GM12878 (cell line): Measurements from ENCODE around the gene BCAT1. TPM values are rescaled to one million over a fixed set of nuclear protein-coding genes. Genes with fewer than 3 reads are reported as not detected.

Source experiments
- ATF3 ChIP-seq: IDR thresholded peaks from 2 replicates; pipeline ENCODE4 v1.6.1; 2011; ENCODE audit warnings: low read depth, mild to moderate bottlenecking, low read length, moderate library complexity, borderline replicate concordance; ENCODE audit errors: extremely low read depth
- ATF7 ChIP-seq: fragments of 450-650 bp; IDR thresholded peaks from 2 replicates; pipeline ENCODE4 v1.6.1; 2016; ENCODE audit warnings: low read depth, mild to moderate bottlenecking
- EGR1 ChIP-seq, 2 experiments: IDR thresholded peaks; 1 replicate in 1 of 2; 2 replicates in 1 of 2; pipeline ENCODE4 v1.6.1; 2011 to 2012; ENCODE audit warnings: low read depth in 2 of 2, low read length in 2 of 2, borderline replicate concordance in 1 of 2, mild to moderate bottlenecking in 1 of 2, moderate library complexity in 1 of 2
- ETV6 ChIP-seq, 2 experiments: fragments of 450-650 bp in 1 of 2; IDR thresholded peaks in 1 of 2; conservative IDR thresholded peaks in 1 of 2; 2 replicates each; pipeline ENCODE4 v1.6.1; 2014; ENCODE audit warnings: antibody characterized with exemption in 1 of 2, borderline replicate concordance in 1 of 2, low read depth in 1 of 2, mild to moderate bottlenecking in 1 of 2, moderate library complexity in 1 of 2
- HDGF ChIP-seq: fragments of 450-650 bp; IDR thresholded peaks from 2 replicates; pipeline ENCODE4 v1.6.1; 2016; ENCODE audit warnings: antibody characterized with exemption
- IRF3 ChIP-seq: fragments of 450-650 bp; IDR thresholded peaks from 2 replicates; pipeline ENCODE4 v1.6.1; 2014; ENCODE audit warnings: mild to moderate bottlenecking
- KLF5 ChIP-seq: fragments of 450-650 bp; IDR thresholded peaks from 2 replicates; pipeline ENCODE4 v1.6.1; 2014; ENCODE audit warnings: mild to moderate bottlenecking; ENCODE audit not compliant: partially characterized antibody
- MYC ChIP-seq: IDR thresholded peaks from 2 replicates; pipeline ENCODE4 v1.6.1; 2011; ENCODE audit warnings: mild to moderate bottlenecking, low read length, moderate library complexity, inconsistent platforms; ENCODE audit not compliant: insufficient read depth, insufficient replicate concordance, insufficient read length, severe bottlenecking
- RAD21 ChIP-seq: IDR thresholded peaks from 2 replicates; pipeline ENCODE4 v1.6.1; 2011; ENCODE audit warnings: mild to moderate bottlenecking, low read depth, low read length, moderate library complexity; ENCODE audit not compliant: insufficient read depth
- SIN3A ChIP-seq: IDR thresholded peaks from 2 replicates; pipeline ENCODE4 v1.6.1; 2012; ENCODE audit warnings: low read depth, low read length, improper control_type of control experiment
- SKIL ChIP-seq: fragments of 450-650 bp; IDR thresholded peaks from 2 replicates; pipeline ENCODE4 v1.6.1; 2017; ENCODE audit warnings: mild to moderate bottlenecking, low read depth, inconsistent platforms; ENCODE audit not compliant: poor library complexity, severe bottlenecking
- SMC3 ChIP-seq: IDR thresholded peaks from 2 replicates; pipeline ENCODE4 v1.6.1; 2011; ENCODE audit warnings: low read length, improper control_type of control experiment, borderline replicate concordance
- USF1 ChIP-seq: IDR thresholded peaks from 2 replicates; pipeline ENCODE4 v1.6.1; 2011; ENCODE audit warnings: borderline replicate concordance, low read depth, mild to moderate bottlenecking, moderate library complexity, mixed read lengths, low read length; ENCODE audit not compliant: insufficient read depth; ENCODE audit errors: extremely low read length
- USF2 ChIP-seq: IDR thresholded peaks from 2 replicates; pipeline ENCODE4 v1.6.1; 2011; ENCODE audit warnings: low read depth, low read length, improper control_type of control experiment, borderline replicate concordance
- ZBTB4 ChIP-seq: fragments of 450-650 bp; formaldehyde crosslinking; IDR thresholded peaks from 2 replicates; pipeline ENCODE4 v1.4.0; 2022; ENCODE audit warnings: mild to moderate bottlenecking, moderate library complexity
- ZNF217 ChIP-seq: fragments of 450-650 bp; IDR thresholded peaks from 2 replicates; pipeline ENCODE4 v1.6.1; 2017; ENCODE audit warnings: antibody characterized with exemption, mild to moderate bottlenecking
- ZNF24 ChIP-seq: fragments of 450-650 bp; IDR thresholded peaks from 2 replicates; pipeline ENCODE4 v1.6.1; 2017; ENCODE audit warnings: antibody characterized with exemption, mild to moderate bottlenecking
- polyA plus RNA-seq, 11 experiments: library from polyadenylated mRNA; depleted of rRNA in 4 of 11; unstranded in 6 of 11; stranded (reverse) in 5 of 11; fragments of >200 nt; fragmentation: Nextera tagmentation in 4 of 11; fragmentation: Illumina TruSeq in 1 of 11; extraction: Ambion mirVana in 4 of 11; extraction: Trizol in 1 of 11; gene quantifications; 1 replicate in 1 of 11; 2 replicates in 10 of 11; pipeline versions ENCODE4 v1.2.1 to v1.2.3, GENCODE V29; 2011 to 2016; ENCODE audit warnings: inconsistent platforms in 2 of 11, missing spikeins in 2 of 11, low read depth in 1 of 11
- total RNA-seq, 4 experiments: library from RNA; depleted of rRNA in 3 of 4; stranded (reverse); fragments of >200 nt in 3 of 4; fragmentation: Illumina TruSeq in 1 of 4; extraction: Trizol in 1 of 4; gene quantifications; 2 replicates each; pipeline versions ENCODE4 v1.2.1 to v1.2.3, GENCODE V29; 2013 to 2021

Gene BCAT1
- total and polyA plus RNA-seq, 10 of the 15 experiments (the other 5 are each of a cell fraction or from before 2014, with no cell fraction given) = 26.2 to 187 (median 81.9) TPM

- no peak for TF ChIP-seq USF2
- no peak for TF ChIP-seq ETV6 (conservative IDR thresholded peaks at IDR 0.05 in 1 of 2, IDR thresholded peaks at IDR 0.05 in 1 of 2; ENCODE audit: borderline replicate concordance in 1 of 2, low read depth in 1 of 2)
- TF ChIP-seq SIN3A = no peak
- no peak for TF ChIP-seq SKIL
- no peak for TF ChIP-seq IRF3
- TF ChIP-seq ZNF217 = no peak
- no peak for TF ChIP-seq ZBTB4 (CRISPR knock-in tag)
- TF ChIP-seq ATF3 = no peak
- no peak for TF ChIP-seq EGR1 (IDR thresholded peaks at IDR 0.05; ENCODE audit: borderline replicate concordance in 1 of 2, low read depth in 2 of 2, low read length in 2 of 2)
- peak; percentile 62 for TF ChIP-seq ATF7
- no peak for TF ChIP-seq ZNF24
- TF ChIP-seq RAD21 = no peak
- no peak for TF ChIP-seq KLF5
- no peak for TF ChIP-seq HDGF
- no peak for TF ChIP-seq MYC
- no peak for TF ChIP-seq USF1
- no peak for TF ChIP-seq SMC3
These were observed 108.7 kb downstream of the BCAT1 start (continued) for GRCh38 chr12:24840046-24840800.
